Liver (tissue), 9 donors: Measurements from ENCODE around the gene RPS10. TPM values are rescaled to one million over a fixed set of nuclear protein-coding genes. Genes with fewer than 3 reads are reported as not detected.

Experiments used
- DNase-seq: peaks from one replicate; pipeline ENCODE4 v3.0.0-alpha.2; 2017; ENCODE audit warnings: low spot score
- H3K27ac ChIP-seq, 2 donors: one replicate each; pipeline ENCODE4 v1.7.0; 2013; ENCODE audit warnings: inconsistent platforms in 2 of 2, low read length in 2 of 2, control low read depth in 1 of 2, low read depth in 1 of 2, mild to moderate bottlenecking in 1 of 2
- H3K27me3 ChIP-seq, 4 donors: one replicate each; pipeline versions ENCODE4 v1.6.1 to v1.7.0; 2013; ENCODE audit warnings: low read length in 3 of 4, inconsistent platforms in 1 of 4, mild to moderate bottlenecking in 1 of 4, moderate library complexity in 1 of 4; ENCODE audit not compliant: control insufficient read depth in 4 of 4, insufficient read depth in 4 of 4
- H3K36me3 ChIP-seq, 4 donors: one replicate each; pipeline versions ENCODE4 v1.6.1 to v1.7.0; 2013; ENCODE audit warnings: low read length in 3 of 4, mild to moderate bottlenecking in 3 of 4, low read depth in 1 of 4, moderate library complexity in 1 of 4; ENCODE audit not compliant: control insufficient read depth in 4 of 4, insufficient read depth in 3 of 4
- H3K4me1 ChIP-seq, 4 donors: one replicate each; pipeline versions ENCODE4 v1.6.1 to v1.7.0; 2013; ENCODE audit warnings: low read length in 3 of 4, mild to moderate bottlenecking in 3 of 4, moderate library complexity in 1 of 4; ENCODE audit not compliant: control insufficient read depth in 4 of 4, insufficient read depth in 4 of 4
- H3K4me3 ChIP-seq, 3 donors: one replicate each; pipeline versions ENCODE4 v1.6.1 to v1.7.0; 2013; ENCODE audit warnings: low read length in 3 of 3, control low read depth in 1 of 3, low read depth in 1 of 3, mild to moderate bottlenecking in 1 of 3
- H3K9ac ChIP-seq, 2 donors: one replicate each; pipeline ENCODE4 v1.7.0; 2013; ENCODE audit warnings: low read length in 2 of 2, mild to moderate bottlenecking in 2 of 2, moderate library complexity in 2 of 2, control low read depth in 1 of 2, low read depth in 1 of 2
- H3K9me3 ChIP-seq, 4 donors: one replicate each; pipeline versions ENCODE4 v1.6.1 to v1.7.0; 2013; ENCODE audit warnings: low read length in 3 of 4; ENCODE audit not compliant: control insufficient read depth in 4 of 4
- EGR1 ChIP-seq, 2 donors: IDR thresholded peaks; 2 replicates each; pipeline ENCODE4 v1.6.1; 2016 to 2018; ENCODE audit warnings: antibody characterized with exemption in 2 of 2, low read depth in 2 of 2
- FOXA1 ChIP-seq: IDR thresholded peaks from 2 replicates; pipeline ENCODE4 v1.6.1; 2016; ENCODE audit warnings: antibody characterized with exemption
- FOXA2 ChIP-seq: IDR thresholded peaks from 2 replicates; pipeline ENCODE4 v1.6.1; 2016; ENCODE audit warnings: antibody characterized with exemption
- GABPA ChIP-seq, 2 donors: IDR thresholded peaks in 1 of 2; conservative IDR thresholded peaks in 1 of 2; 2 replicates each; pipeline ENCODE4 v1.6.1; 2016; ENCODE audit warnings: antibody characterized with exemption in 2 of 2, mild to moderate bottlenecking in 1 of 2, moderate library complexity in 1 of 2
- HNF4A ChIP-seq, 2 donors: conservative IDR thresholded peaks; 2 replicates each; pipeline ENCODE4 v1.6.1; 2016; ENCODE audit warnings: antibody characterized with exemption in 2 of 2, mild to moderate bottlenecking in 2 of 2
- HNF4G ChIP-seq: IDR thresholded peaks from 2 replicates; pipeline ENCODE4 v1.6.1; 2016; ENCODE audit warnings: antibody characterized with exemption
- JUND ChIP-seq, 2 donors: IDR thresholded peaks; 2 replicates each; pipeline ENCODE4 v1.6.1; 2016; ENCODE audit warnings: antibody characterized with exemption in 2 of 2
- NR2F2 ChIP-seq: IDR thresholded peaks from 2 replicates; pipeline ENCODE4 v1.6.1; 2016; ENCODE audit warnings: antibody characterized with exemption
- RAD21 ChIP-seq, 2 donors: IDR thresholded peaks; 2 replicates each; pipeline ENCODE4 v1.6.1; 2016; ENCODE audit warnings: antibody characterized with exemption in 2 of 2, mild to moderate bottlenecking in 2 of 2
- RXRA ChIP-seq, 2 donors: IDR thresholded peaks; 2 replicates each; pipeline ENCODE4 v1.6.1; 2017 to 2018; ENCODE audit warnings: antibody characterized with exemption in 2 of 2, mild to moderate bottlenecking in 1 of 2
- SP1 ChIP-seq: IDR thresholded peaks from 2 replicates; pipeline ENCODE4 v1.6.1; 2018; ENCODE audit warnings: antibody characterized with exemption, mild to moderate bottlenecking
- TAF1 ChIP-seq: conservative IDR thresholded peaks from 2 replicates; pipeline ENCODE4 v1.6.1; 2016; ENCODE audit warnings: antibody characterized with exemption, mild to moderate bottlenecking
- YY1 ChIP-seq: IDR thresholded peaks from 2 replicates; pipeline ENCODE4 v1.6.1; 2016; ENCODE audit warnings: antibody characterized with exemption, mild to moderate bottlenecking
- WGBS: extraction: QIAGEN DNeasy Blood & Tissue Kit; methylation state at CpG from one replicate; pipeline ENCODE4 v1.1.7; 2013; 5-methylcytosine and 5-hydroxymethylcytosine counted together
- polyA plus RNA-seq, 2 donors: library from polyadenylated mRNA; stranded (reverse) in 1 of 2; unstranded in 1 of 2; fragments of 200-250 nt in 1 of 2; fragments of >200 nt in 1 of 2; fragmentation: Nextera tagmentation in 1 of 2; extraction: Ambion mirVana in 1 of 2; gene quantifications; one replicate each; pipeline versions ENCODE4 v1.2.1 to v1.2.3, GENCODE V29; 2013 to 2015
- total RNA-seq, 2 donors: library from RNA; depleted of rRNA; stranded (reverse); fragments of >200 nt; gene quantifications; one replicate each; pipeline ENCODE4 v1.2.3, GENCODE V29; 2014
- TF ChIP-seq, protein P1 (sequence below): IDR thresholded peaks from 2 replicates; pipeline ENCODE4 v1.6.1; 2016; ENCODE audit warnings: antibody characterized with exemption
- TF ChIP-seq, protein P2 (sequence below): fragments of 150-350 bp; IDR thresholded peaks from 2 replicates; pipeline ENCODE4 v1.5.1; 2017; ENCODE audit warnings: improper control_type of control experiment, low read depth, low read length; ENCODE audit not compliant: missing input control
- TF ChIP-seq, protein P3 (sequence below): IDR thresholded peaks from 2 replicates; pipeline ENCODE4 v1.6.1; 2016; ENCODE audit warnings: antibody characterized with exemption
- TF ChIP-seq, protein P4 (sequence below): IDR thresholded peaks from 2 replicates; pipeline ENCODE4 v1.6.1; 2016; ENCODE audit warnings: antibody characterized with exemption
- TF ChIP-seq, protein P5 (sequence below): IDR thresholded peaks from 2 replicates; pipeline ENCODE4 v1.6.1; 2016; ENCODE audit warnings: antibody characterized with exemption, mild to moderate bottlenecking
- donor health status: healthy.
- donor health status: healthy.
- donor health status: healthy.
- donor health status: healthy.
- donor health status: healthy.

RPS10 gene
- 100 to 1,000 TPM; 744 to 970 TPM for total RNA-seq
- polyA plus RNA-seq: 100 to 1,000 TPM; 294 to 920 TPM

DNA sequence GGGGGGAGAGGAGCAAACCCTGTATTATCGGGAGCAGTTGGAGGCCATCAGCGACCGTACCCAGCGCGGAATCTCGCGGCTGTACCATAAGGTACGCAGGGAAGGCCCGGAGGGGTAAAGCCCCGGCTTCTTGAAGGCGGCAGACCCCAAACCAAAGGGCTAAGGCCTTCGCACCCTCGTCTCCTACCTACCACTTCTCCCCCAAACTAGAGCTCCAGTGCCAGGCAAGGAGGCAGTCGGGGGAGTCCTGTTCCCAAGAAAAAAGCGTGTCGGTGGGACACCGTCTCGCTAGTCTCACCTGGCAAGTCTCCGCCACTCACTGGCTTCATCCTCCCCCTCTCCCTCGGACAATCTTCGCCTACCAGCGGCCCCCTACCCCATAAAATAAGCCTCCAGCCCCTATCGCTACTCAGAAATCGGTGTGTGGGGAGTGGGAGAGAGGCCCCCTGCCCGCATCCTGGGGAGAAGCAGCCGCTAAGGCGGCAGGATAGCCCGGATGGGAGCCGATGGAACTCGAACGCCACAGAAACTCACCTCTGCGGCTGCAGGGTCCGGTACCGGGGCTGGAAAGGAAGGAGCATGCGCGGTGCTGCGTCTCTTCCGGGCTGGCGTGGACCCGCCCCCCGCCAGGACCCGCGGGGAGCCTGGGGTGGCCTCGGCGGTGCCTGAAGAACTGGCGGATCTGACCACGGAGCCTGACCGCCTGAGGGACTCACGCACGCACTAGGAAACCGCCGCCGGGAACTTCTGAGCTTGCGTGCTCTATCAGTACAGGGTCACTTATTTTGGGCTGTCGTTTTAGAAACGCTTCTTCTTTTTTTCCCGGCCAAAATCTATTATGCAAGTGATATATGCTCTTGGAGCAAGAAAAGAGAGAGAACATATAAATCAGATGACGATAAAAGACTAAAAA lies at the start of gene RPS10:
TSS of gene RPS10 (minus strand) at position 572 of the 913 bp plus-strand sequence. CDS start 848 bp downstream, outside the sequence.
- under 1% methylated on average over 57 of the region's 58 CpGs for WGBS
- TF ChIP-seq, protein P1, sequence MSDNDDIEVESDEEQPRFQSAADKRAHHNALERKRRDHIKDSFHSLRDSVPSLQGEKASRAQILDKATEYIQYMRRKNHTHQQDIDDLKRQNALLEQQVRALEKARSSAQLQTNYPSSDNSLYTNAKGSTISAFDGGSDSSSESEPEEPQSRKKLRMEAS: no peak
- TF ChIP-seq, protein P2, sequence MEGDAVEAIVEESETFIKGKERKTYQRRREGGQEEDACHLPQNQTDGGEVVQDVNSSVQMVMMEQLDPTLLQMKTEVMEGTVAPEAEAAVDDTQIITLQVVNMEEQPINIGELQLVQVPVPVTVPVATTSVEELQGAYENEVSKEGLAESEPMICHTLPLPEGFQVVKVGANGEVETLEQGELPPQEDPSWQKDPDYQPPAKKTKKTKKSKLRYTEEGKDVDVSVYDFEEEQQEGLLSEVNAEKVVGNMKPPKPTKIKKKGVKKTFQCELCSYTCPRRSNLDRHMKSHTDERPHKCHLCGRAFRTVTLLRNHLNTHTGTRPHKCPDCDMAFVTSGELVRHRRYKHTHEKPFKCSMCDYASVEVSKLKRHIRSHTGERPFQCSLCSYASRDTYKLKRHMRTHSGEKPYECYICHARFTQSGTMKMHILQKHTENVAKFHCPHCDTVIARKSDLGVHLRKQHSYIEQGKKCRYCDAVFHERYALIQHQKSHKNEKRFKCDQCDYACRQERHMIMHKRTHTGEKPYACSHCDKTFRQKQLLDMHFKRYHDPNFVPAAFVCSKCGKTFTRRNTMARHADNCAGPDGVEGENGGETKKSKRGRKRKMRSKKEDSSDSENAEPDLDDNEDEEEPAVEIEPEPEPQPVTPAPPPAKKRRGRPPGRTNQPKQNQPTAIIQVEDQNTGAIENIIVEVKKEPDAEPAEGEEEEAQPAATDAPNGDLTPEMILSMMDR: no peak
- TF ChIP-seq JUND (IDR thresholded peaks at IDR 0.05): no peak
- TF ChIP-seq NR2F2: peak; percentile 28
- TF ChIP-seq, protein P3, sequence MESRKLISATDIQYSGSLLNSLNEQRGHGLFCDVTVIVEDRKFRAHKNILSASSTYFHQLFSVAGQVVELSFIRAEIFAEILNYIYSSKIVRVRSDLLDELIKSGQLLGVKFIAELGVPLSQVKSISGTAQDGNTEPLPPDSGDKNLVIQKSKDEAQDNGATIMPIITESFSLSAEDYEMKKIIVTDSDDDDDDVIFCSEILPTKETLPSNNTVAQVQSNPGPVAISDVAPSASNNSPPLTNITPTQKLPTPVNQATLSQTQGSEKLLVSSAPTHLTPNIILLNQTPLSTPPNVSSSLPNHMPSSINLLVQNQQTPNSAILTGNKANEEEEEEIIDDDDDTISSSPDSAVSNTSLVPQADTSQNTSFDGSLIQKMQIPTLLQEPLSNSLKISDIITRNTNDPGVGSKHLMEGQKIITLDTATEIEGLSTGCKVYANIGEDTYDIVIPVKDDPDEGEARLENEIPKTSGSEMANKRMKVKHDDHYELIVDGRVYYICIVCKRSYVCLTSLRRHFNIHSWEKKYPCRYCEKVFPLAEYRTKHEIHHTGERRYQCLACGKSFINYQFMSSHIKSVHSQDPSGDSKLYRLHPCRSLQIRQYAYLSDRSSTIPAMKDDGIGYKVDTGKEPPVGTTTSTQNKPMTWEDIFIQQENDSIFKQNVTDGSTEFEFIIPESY: no peak
- peak in 1 of 2 donors; percentile 23 for TF ChIP-seq RXRA (IDR thresholded peaks at IDR 0.05)
- TF ChIP-seq, protein P4, sequence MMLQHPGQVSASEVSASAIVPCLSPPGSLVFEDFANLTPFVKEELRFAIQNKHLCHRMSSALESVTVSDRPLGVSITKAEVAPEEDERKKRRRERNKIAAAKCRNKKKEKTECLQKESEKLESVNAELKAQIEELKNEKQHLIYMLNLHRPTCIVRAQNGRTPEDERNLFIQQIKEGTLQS: no peak
- TF ChIP-seq FOXA2: no peak
- TF ChIP-seq HNF4G: no peak
- peak in 1 of 2 donors; percentile 36 for TF ChIP-seq EGR1 (IDR thresholded peaks at IDR 0.05; ENCODE audit: low read depth in 2 of 2)
- peak; percentile 67 for TF ChIP-seq SP1
- TF ChIP-seq HNF4A (conservative IDR thresholded peaks at IDR 0.05): peak; percentile 14 to 35
- peak; percentile 94 for TF ChIP-seq TAF1
- peak; percentile 33 for TF ChIP-seq YY1
- TF ChIP-seq, protein P5, sequence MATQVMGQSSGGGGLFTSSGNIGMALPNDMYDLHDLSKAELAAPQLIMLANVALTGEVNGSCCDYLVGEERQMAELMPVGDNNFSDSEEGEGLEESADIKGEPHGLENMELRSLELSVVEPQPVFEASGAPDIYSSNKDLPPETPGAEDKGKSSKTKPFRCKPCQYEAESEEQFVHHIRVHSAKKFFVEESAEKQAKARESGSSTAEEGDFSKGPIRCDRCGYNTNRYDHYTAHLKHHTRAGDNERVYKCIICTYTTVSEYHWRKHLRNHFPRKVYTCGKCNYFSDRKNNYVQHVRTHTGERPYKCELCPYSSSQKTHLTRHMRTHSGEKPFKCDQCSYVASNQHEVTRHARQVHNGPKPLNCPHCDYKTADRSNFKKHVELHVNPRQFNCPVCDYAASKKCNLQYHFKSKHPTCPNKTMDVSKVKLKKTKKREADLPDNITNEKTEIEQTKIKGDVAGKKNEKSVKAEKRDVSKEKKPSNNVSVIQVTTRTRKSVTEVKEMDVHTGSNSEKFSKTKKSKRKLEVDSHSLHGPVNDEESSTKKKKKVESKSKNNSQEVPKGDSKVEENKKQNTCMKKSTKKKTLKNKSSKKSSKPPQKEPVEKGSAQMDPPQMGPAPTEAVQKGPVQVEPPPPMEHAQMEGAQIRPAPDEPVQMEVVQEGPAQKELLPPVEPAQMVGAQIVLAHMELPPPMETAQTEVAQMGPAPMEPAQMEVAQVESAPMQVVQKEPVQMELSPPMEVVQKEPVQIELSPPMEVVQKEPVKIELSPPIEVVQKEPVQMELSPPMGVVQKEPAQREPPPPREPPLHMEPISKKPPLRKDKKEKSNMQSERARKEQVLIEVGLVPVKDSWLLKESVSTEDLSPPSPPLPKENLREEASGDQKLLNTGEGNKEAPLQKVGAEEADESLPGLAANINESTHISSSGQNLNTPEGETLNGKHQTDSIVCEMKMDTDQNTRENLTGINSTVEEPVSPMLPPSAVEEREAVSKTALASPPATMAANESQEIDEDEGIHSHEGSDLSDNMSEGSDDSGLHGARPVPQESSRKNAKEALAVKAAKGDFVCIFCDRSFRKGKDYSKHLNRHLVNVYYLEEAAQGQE: peak; percentile 46
- TF ChIP-seq RAD21 (IDR thresholded peaks at IDR 0.05): peak; percentile 40 to 44
- TF ChIP-seq GABPA (IDR thresholded peaks at IDR 0.05 in 1 of 2, conservative IDR thresholded peaks at IDR 0.05 in 1 of 2): peak; percentile 20 to 80
- TF ChIP-seq FOXA1: no peak

More for the DNA sequence above, at the start of gene RPS10:
- peak; percentile 96 for DNase-seq
- H3K4me1 ChIP-seq: peaks cover 0 to 15% (median 3%) of the 10 kb centered on the region in 4 donors
- H3K9ac ChIP-seq: peak within 1 kb of the TSS; percentile 90 to 94
- peaks cover 8 to 36% (median 26%) of the 10 kb centered on the region in 4 donors for H3K36me3 ChIP-seq
- H3K9me3 ChIP-seq: no peaks in the 10 kb centered on the region
- H3K27me3 ChIP-seq: no peaks in the 10 kb centered on the region
- peak within 1 kb of the TSS; percentile 77 to 79 for H3K27ac ChIP-seq
- H3K4me3 ChIP-seq: peak within 1 kb of the TSS; percentile 82 to 99 (median 96)
